ENCODE data around the gene KLF1. TPM values are rescaled to one million over a fixed set of nuclear protein-coding genes. Genes with fewer than 3 reads are reported as not detected.

The KLF1 gene
- polyA plus RNA-seq, 3 donors, result 0.24 to 0.45 (median 0.28) TPM

GRCh38 chr19:12864143-12864542 lies 22.9 kb downstream of the KLF1 start:
- peaks cover 4 to 17% (median 10%) of the 10 kb centered on the region in 3 donors for H3K27me3 Mint-ChIP-seq (ENCODE audit: low read depth in 3 of 3)
- H2AFZ ChIP-seq (ENCODE audit: insufficient read depth, low read depth, low read length, poor library complexity, severe bottlenecking), result no peak overlapping the region
- H3K9me3 ChIP-seq (replicated peaks in 1 of 2; ENCODE audit: control insufficient read depth in 1 of 2, insufficient read depth in 1 of 2, low read length in 2 of 2), result no peaks in the 10 kb centered on the region
- peaks cover 12 to 13% of the 10 kb centered on the region in 2 donors for H3K4me1 ChIP-seq (ENCODE audit: control insufficient read depth in 1 of 2, insufficient read depth in 2 of 2, low read length in 2 of 2)
- H3K9me3 Mint-ChIP-seq, result peaks cover 0 to 4% (median 0%) of the 10 kb centered on the region in 7 donors
- no peak overlapping the region for H3K27ac Mint-ChIP-seq
- H3K4me3 ChIP-seq (replicated peaks in 1 of 3; ENCODE audit: low read depth in 2 of 3, low read length in 3 of 3), result no peak overlapping the region
- no peak overlapping the region for H3K4me2 ChIP-seq (replicated peaks; ENCODE audit: extremely low read depth, low read length, poor library complexity, severe bottlenecking)
- no peak for TF ChIP-seq CTCF (IDR thresholded peaks at IDR 0.05)
- H3K36me3 Mint-ChIP-seq, result no peaks in the 10 kb centered on the region
- DNase-seq, result no peak
- peaks cover 0 to 2% of the 10 kb centered on the region in 2 donors for H3K27me3 ChIP-seq (ENCODE audit: control insufficient read depth in 2 of 2, insufficient read depth in 2 of 2, low read length in 2 of 2)
- no peak overlapping the region for H3K27ac ChIP-seq (ENCODE audit: low read depth in 1 of 2, low read length in 2 of 2)
- no peaks in the 10 kb centered on the region for H3K79me2 ChIP-seq (ENCODE audit: insufficient read depth, low read length)
- intact Hi-C loops (cut with micrococcal nuclease), result no loop called here
- no peaks in the 10 kb centered on the region for H4K20me1 ChIP-seq (ENCODE audit: insufficient read depth, low read length)
- H3K36me3 ChIP-seq (replicated peaks in 1 of 2; ENCODE audit: control insufficient read depth in 1 of 2, insufficient read depth in 2 of 2, low read length in 2 of 2), result no peaks in the 10 kb centered on the region
- no peak overlapping the region for H3K9ac ChIP-seq (ENCODE audit: insufficient read depth, low read length, poor library complexity, severe bottlenecking)
- H3K4me3 Mint-ChIP-seq, result no peak overlapping the region
- 100% methylated on average over 2 of the region's 4 CpGs for WGBS (ENCODE audit: insufficient coverage)
- peaks cover 6% of the 10 kb centered on the region for H3K4me1 Mint-ChIP-seq

DNA sequence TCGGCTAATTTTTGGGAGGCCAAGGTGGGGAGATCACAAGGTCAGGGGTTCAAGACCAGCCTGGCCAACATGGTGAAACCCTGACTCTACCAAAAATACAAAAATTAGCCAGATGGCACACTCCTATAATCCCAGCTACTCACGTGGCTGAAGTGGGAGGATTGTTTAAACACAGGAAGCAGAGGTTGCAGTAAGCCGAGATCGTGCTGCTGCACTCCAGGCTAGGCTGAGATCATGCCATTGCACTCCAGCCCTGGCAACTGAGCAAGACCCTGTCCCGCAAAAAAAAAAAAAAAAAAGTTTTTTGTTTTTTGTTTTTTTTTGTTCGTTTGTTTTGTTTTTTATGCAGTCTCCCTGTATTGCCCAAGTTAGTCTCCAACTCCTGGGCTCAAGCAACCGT lies 27.5 kb downstream of the KLF1 start:
- H2AFZ ChIP-seq (ENCODE audit: insufficient read depth, low read depth, low read length, poor library complexity, severe bottlenecking), result no peak overlapping the region
- no peak overlapping the region for H3K9ac ChIP-seq (ENCODE audit: insufficient read depth, low read length, poor library complexity, severe bottlenecking)
- no peaks in the 10 kb centered on the region for H3K4me1 Mint-ChIP-seq
- no peak overlapping the region for H3K4me3 Mint-ChIP-seq
- no peaks in the 10 kb centered on the region for H3K27me3 ChIP-seq (ENCODE audit: control insufficient read depth in 2 of 2, insufficient read depth in 2 of 2, low read length in 2 of 2)
- no peak for TF ChIP-seq CTCF (IDR thresholded peaks at IDR 0.05)
- no peak overlapping the region for H3K27ac Mint-ChIP-seq
- no peaks in the 10 kb centered on the region for H3K36me3 ChIP-seq (replicated peaks in 1 of 2; ENCODE audit: control insufficient read depth in 1 of 2, insufficient read depth in 2 of 2, low read length in 2 of 2)
- 36% methylated on average over 2 of the region's 7 CpGs for WGBS (ENCODE audit: insufficient coverage)
- H3K27ac ChIP-seq (ENCODE audit: low read depth in 1 of 2, low read length in 2 of 2), result no peak overlapping the region
- intact Hi-C loops (cut with micrococcal nuclease), result no loop called here
- DNase-seq, result no peak
- H4K20me1 ChIP-seq (ENCODE audit: insufficient read depth, low read length), result no peaks in the 10 kb centered on the region
- H3K36me3 Mint-ChIP-seq, result no peaks in the 10 kb centered on the region
- peaks cover 0 to 9% of the 10 kb centered on the region in 2 donors for H3K9me3 ChIP-seq (replicated peaks in 1 of 2; ENCODE audit: control insufficient read depth in 1 of 2, insufficient read depth in 1 of 2, low read length in 2 of 2)
- H3K9me3 Mint-ChIP-seq, result peaks cover 0 to 15% (median 7%) of the 10 kb centered on the region in 7 donors
- no peak overlapping the region for H3K4me3 ChIP-seq (replicated peaks in 1 of 3; ENCODE audit: low read depth in 2 of 3, low read length in 3 of 3)
- H3K4me2 ChIP-seq (replicated peaks; ENCODE audit: extremely low read depth, low read length, poor library complexity, severe bottlenecking), result no peak overlapping the region
- H3K79me2 ChIP-seq (ENCODE audit: insufficient read depth, low read length), result no peaks in the 10 kb centered on the region
- peaks cover 8 to 11% (median 8%) of the 10 kb centered on the region in 3 donors for H3K27me3 Mint-ChIP-seq (ENCODE audit: low read depth in 3 of 3)
- no peaks in the 10 kb centered on the region for H3K4me1 ChIP-seq (ENCODE audit: control insufficient read depth in 1 of 2, insufficient read depth in 2 of 2, low read length in 2 of 2)
